IMR-90 (cell line): Measurements from ENCODE around the gene TBC1D24.

Source experiments
- BHLHE40 ChIP-seq: fragments of 150-350 bp; IDR thresholded peaks from 2 replicates; pipeline ENCODE4 v1.6.1; 2016; ENCODE audit warnings: mild to moderate bottlenecking, low read depth, low read length
- CEBPB ChIP-seq: IDR thresholded peaks from 2 replicates; pipeline ENCODE4 v1.6.1; 2012; ENCODE audit warnings: low read depth, low read length, improper control_type of control experiment
- CHD1 ChIP-seq: IDR thresholded peaks from 2 replicates; pipeline ENCODE4 v1.6.1; 2012; ENCODE audit warnings: low read depth, low read length, improper control_type of control experiment
- FOS ChIP-seq: fragments of 150-350 bp; IDR thresholded peaks from 2 replicates; pipeline ENCODE4 v1.6.1; 2016; ENCODE audit warnings: low read depth, low read length
- MAFK ChIP-seq: IDR thresholded peaks from 2 replicates; pipeline ENCODE4 v1.6.1; 2012; ENCODE audit warnings: low read depth, low read length, improper control_type of control experiment
- MXI1 ChIP-seq: IDR thresholded peaks from 2 replicates; pipeline ENCODE4 v1.6.1; 2012; ENCODE audit warnings: low read depth, mild to moderate bottlenecking, low read length, moderate library complexity, borderline replicate concordance
- POLR2A ChIP-seq: IDR thresholded peaks from 2 replicates; pipeline ENCODE4 v1.6.1; 2012; ENCODE audit warnings: mild to moderate bottlenecking, low read depth, low read length
- RAD21 ChIP-seq: IDR thresholded peaks from 2 replicates; pipeline ENCODE4 v1.6.1; 2012; ENCODE audit warnings: low read length, improper control_type of control experiment
- RCOR1 ChIP-seq: IDR thresholded peaks from 2 replicates; pipeline ENCODE4 v1.6.1; 2012; ENCODE audit warnings: mild to moderate bottlenecking, low read length, improper control_type of control experiment; ENCODE audit not compliant: insufficient replicate concordance
- RFX5 ChIP-seq: IDR thresholded peaks from 2 replicates; pipeline ENCODE4 v1.8.0; 2012; ENCODE audit warnings: low read depth, mild to moderate bottlenecking, low read length, moderate library complexity
- SMC3 ChIP-seq: fragments of 150-350 bp; IDR thresholded peaks from 2 replicates; pipeline ENCODE4 v1.6.1; 2016; ENCODE audit warnings: low read depth, mild to moderate bottlenecking, antibody characterized with exemption, low read length, moderate library complexity
- TF ChIP-seq, protein P1 (sequence below): conservative IDR thresholded peaks from 2 replicates; pipeline ENCODE4 v1.5.1; 2012; ENCODE audit warnings: mild to moderate bottlenecking, low read depth, low read length, improper control_type of control experiment
- TF ChIP-seq, protein P2 (sequence below): fragments of 150-350 bp; IDR thresholded peaks from 2 replicates; pipeline ENCODE4 v1.6.1; 2017; ENCODE audit warnings: mild to moderate bottlenecking, antibody characterized with exemption, low read length, low read depth
- TF ChIP-seq, protein P3 (sequence below): fragments of 150-350 bp; IDR thresholded peaks from 2 replicates; pipeline ENCODE4 v1.6.1; 2016; ENCODE audit warnings: low read depth, mild to moderate bottlenecking, low read length, moderate library complexity, borderline replicate concordance

DNA sequence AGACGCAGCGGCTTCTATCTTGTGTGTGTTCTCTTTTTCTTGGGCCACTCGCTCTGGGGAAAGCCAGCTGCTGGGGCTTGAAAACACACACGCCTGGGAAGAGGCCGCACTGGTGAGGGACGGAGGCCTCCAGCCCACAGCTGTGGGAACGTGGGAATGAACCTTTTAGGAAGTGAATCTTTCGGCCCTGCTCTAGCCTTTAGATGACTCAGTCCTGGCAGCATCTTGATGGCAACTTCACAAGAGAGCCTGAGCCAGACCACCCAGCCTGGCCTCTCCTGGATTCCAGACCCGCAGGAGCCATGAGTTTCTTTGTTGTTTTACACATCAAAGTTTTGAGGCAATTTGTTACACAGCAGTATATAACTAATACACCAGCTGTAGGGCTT lies 60.7 kb downstream of the TBC1D24 start:
- no peak for TF ChIP-seq RAD21
- TF ChIP-seq, protein P1, sequence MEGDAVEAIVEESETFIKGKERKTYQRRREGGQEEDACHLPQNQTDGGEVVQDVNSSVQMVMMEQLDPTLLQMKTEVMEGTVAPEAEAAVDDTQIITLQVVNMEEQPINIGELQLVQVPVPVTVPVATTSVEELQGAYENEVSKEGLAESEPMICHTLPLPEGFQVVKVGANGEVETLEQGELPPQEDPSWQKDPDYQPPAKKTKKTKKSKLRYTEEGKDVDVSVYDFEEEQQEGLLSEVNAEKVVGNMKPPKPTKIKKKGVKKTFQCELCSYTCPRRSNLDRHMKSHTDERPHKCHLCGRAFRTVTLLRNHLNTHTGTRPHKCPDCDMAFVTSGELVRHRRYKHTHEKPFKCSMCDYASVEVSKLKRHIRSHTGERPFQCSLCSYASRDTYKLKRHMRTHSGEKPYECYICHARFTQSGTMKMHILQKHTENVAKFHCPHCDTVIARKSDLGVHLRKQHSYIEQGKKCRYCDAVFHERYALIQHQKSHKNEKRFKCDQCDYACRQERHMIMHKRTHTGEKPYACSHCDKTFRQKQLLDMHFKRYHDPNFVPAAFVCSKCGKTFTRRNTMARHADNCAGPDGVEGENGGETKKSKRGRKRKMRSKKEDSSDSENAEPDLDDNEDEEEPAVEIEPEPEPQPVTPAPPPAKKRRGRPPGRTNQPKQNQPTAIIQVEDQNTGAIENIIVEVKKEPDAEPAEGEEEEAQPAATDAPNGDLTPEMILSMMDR: no peak
- TF ChIP-seq, protein P2, sequence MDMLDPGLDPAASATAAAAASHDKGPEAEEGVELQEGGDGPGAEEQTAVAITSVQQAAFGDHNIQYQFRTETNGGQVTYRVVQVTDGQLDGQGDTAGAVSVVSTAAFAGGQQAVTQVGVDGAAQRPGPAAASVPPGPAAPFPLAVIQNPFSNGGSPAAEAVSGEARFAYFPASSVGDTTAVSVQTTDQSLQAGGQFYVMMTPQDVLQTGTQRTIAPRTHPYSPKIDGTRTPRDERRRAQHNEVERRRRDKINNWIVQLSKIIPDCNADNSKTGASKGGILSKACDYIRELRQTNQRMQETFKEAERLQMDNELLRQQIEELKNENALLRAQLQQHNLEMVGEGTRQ: no peak
- TF ChIP-seq POLR2A: no peak; the same call in 1 of the 2 replicates
- no peak for TF ChIP-seq MXI1
- TF ChIP-seq BHLHE40: no peak
- no peak for TF ChIP-seq SMC3
- no peak for TF ChIP-seq RFX5
- no peak for TF ChIP-seq FOS
- no peak for TF ChIP-seq RCOR1
- TF ChIP-seq MAFK: no peak
- TF ChIP-seq, protein P3, sequence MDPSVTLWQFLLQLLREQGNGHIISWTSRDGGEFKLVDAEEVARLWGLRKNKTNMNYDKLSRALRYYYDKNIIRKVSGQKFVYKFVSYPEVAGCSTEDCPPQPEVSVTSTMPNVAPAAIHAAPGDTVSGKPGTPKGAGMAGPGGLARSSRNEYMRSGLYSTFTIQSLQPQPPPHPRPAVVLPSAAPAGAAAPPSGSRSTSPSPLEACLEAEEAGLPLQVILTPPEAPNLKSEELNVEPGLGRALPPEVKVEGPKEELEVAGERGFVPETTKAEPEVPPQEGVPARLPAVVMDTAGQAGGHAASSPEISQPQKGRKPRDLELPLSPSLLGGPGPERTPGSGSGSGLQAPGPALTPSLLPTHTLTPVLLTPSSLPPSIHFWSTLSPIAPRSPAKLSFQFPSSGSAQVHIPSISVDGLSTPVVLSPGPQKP: no peak
- TF ChIP-seq CHD1: no peak
- TF ChIP-seq CEBPB: no peak
